K562 (cell line): ENCODE data around the gene KIF3A.

Source experiments
- CTCF ChIP-seq, 3 experiments: IDR thresholded peaks in 2 of 3; conservative IDR thresholded peaks in 1 of 3; 2 replicates each; pipeline ENCODE4 v1.5.1; 2011 to 2012; ENCODE audit warnings: low read length in 3 of 3, mild to moderate bottlenecking in 3 of 3, control low read depth in 2 of 3, improper control_type of control experiment in 1 of 3, inconsistent platforms in 1 of 3, low read depth in 1 of 3, mixed read lengths in 1 of 3, moderate library complexity in 1 of 3; ENCODE audit not compliant: insufficient read depth in 2 of 3
- ELF4 ChIP-seq: fragments of 450-650 bp; formaldehyde crosslinking; IDR thresholded peaks from 2 replicates; pipeline ENCODE4 v1.4.0; 2022; ENCODE audit warnings: missing genetic modification characterization
- POLR2A ChIP-seq: fragments of 450-650 bp; conservative IDR thresholded peaks from 2 replicates; pipeline ENCODE4 v1.6.1; 2016
- POLR2AphosphoS5 ChIP-seq: IDR thresholded peaks from 2 replicates; pipeline ENCODE4 v1.6.1; 2011; ENCODE audit warnings: mild to moderate bottlenecking, low read depth, low read length, moderate library complexity; ENCODE audit not compliant: control insufficient read depth, insufficient read depth
- PTBP1 ChIP-seq: fragments of 200-400 bp; formaldehyde crosslinking; IDR thresholded peaks from 2 replicates; pipeline ENCODE4 v1.6.1; 2017; ENCODE audit warnings: low read depth, low read length
- REST ChIP-seq, 2 experiments: fragments of 450-650 bp; formaldehyde crosslinking in 1 of 2; IDR thresholded peaks; 2 replicates each; pipeline versions ENCODE4 v1.4.0 to v1.6.1; 2014 to 2020; ENCODE audit warnings: mild to moderate bottlenecking in 2 of 2, borderline replicate concordance in 1 of 2, low read depth in 1 of 2
- SRF ChIP-seq, 2 experiments: fragments of 250-450, 450-650 bp in 1 of 2; sonication (Bioruptor Pico) in 1 of 2; sonication (generic) in 1 of 2; formaldehyde crosslinking; IDR thresholded peaks; 2 replicates each; pipeline versions ENCODE4 v1.5.0 to v1.5.1; 2020 to 2022; ENCODE audit warnings: mild to moderate bottlenecking in 1 of 2, missing genetic modification reagents in 1 of 2
- TEAD4 ChIP-seq, 2 experiments: sonication (generic) in 1 of 2; formaldehyde crosslinking in 1 of 2; IDR thresholded peaks; 2 replicates each; pipeline versions ENCODE4 v1.6.1 to v1.8.0; 2012 to 2022; ENCODE audit warnings: borderline replicate concordance in 1 of 2, inconsistent platforms in 1 of 2, low read length in 1 of 2, mild to moderate bottlenecking in 1 of 2, missing genetic modification reagents in 1 of 2
- XRCC5 ChIP-seq: fragments of 200-400 bp; formaldehyde crosslinking; IDR thresholded peaks from 2 replicates; pipeline ENCODE4 v1.6.1; 2017; ENCODE audit warnings: low read depth, mild to moderate bottlenecking, low read length
- ZBED1 ChIP-seq: IDR thresholded peaks from 2 replicates; pipeline ENCODE4 v1.6.1; 2014
- ZNF277 ChIP-seq: fragments of 250-450 bp; sonication (Bioruptor Pico); IDR thresholded peaks from 2 replicates; pipeline ENCODE4 v1.8.0; 2022; ENCODE audit warnings: inconsistent platforms, mild to moderate bottlenecking, moderate library complexity, borderline replicate concordance
- ZNF436 ChIP-seq: fragments of 250-450, 450-650 bp; sonication (Bioruptor Pico); formaldehyde crosslinking; IDR thresholded peaks from 2 replicates; pipeline ENCODE4 v1.7.0; 2020; ENCODE audit warnings: mild to moderate bottlenecking

GRCh38 chr5:132669455-132669820 is 67.9 kb downstream of the KIF3A start:
- TF ChIP-seq CTCF (IDR thresholded peaks at IDR 0.05 in 2 of 3, conservative IDR thresholded peaks at IDR 0.05 in 1 of 3; ENCODE audit: insufficient read depth in 2 of 3, low read depth in 1 of 3, low read length in 3 of 3) (no peak), ZNF277 (no peak), POLR2A (no peak), ZBED1 (no peak), PTBP1 (no peak), ZNF436 (CRISPR knock-in tag) (no peak), REST (IDR thresholded peaks at IDR 0.05; ENCODE audit: borderline replicate concordance) (no peak), REST (CRISPR knock-in tag; IDR thresholded peaks at IDR 0.05; ENCODE audit: low read depth) (no peak), TEAD4 (IDR thresholded peaks at IDR 0.05; ENCODE audit: low read length) (no peak), TEAD4 (CRISPR knock-in tag; IDR thresholded peaks at IDR 0.05; ENCODE audit: borderline replicate concordance) (no peak), POLR2AphosphoS5 (no peak), XRCC5 (no peak), SRF (CRISPR knock-in tag; IDR thresholded peaks at IDR 0.05) (no peak), ELF4 (CRISPR knock-in tag) (no peak)
